G401 (cell line): ENCODE results near the gene SERPINB6. TPM values are rescaled to one million over a fixed set of nuclear protein-coding genes. Genes with fewer than 3 reads are reported as not detected.

Experiments
- DNase-seq: peaks from one replicate; pipeline ENCODE4 v3.0.0-alpha.2; 2015; ENCODE audit warnings: low spot score
- in situ Hi-C: cut with HindIII; loops from 2 replicates; pipeline ENCODE4 v1.10.0; 2016; ENCODE audit warnings: low sequenced_read_pairs, mixed read lengths
- total RNA-seq: library from RNA; depleted of rRNA; stranded (reverse); fragments of >200 nt; shearing (Covaris generic); gene quantifications from 2 replicates; pipeline ENCODE4 v1.2.3, GENCODE V29; 2014; rRNA removed

The SERPINB6 gene
- total RNA-seq, 1 experiment from 2014 or later: 147 TPM

GRCh38 chr6:2900221-2900807, 71.1 kb downstream of the SERPINB6 start:
- in situ Hi-C loops: no loop called here
- DNase-seq: no peak

- peak; percentile 15 for DNase-seq
- in situ Hi-C loops: no loop called here
These were observed 71.8 kb downstream of the SERPINB6 start for GRCh38 chr6:2899596-2899995.

Other genes starting within 250 kb of the SERPINB6 start
- gene MYLK4, start 220.6 kb downstream of the SERPINB6 start, total RNA-seq: 0.31 and 0.64 TPM in 2 replicates
- 91.8 and 100 TPM in 2 replicates for gene WRNIP1, start 206.2 kb downstream of the SERPINB6 start, total RNA-seq
- 0.06 TPM in 1 of 2 replicates, not detected in the other for gene SERPINB1, start 129.7 kb downstream of the SERPINB6 start, total RNA-seq
- 18.6 and 26.5 TPM in 2 replicates for gene SERPINB9, start 68.3 kb downstream of the SERPINB6 start, total RNA-seq
- gene NQO2, start 28.3 kb upstream of the SERPINB6 start, total RNA-seq: 159 and 203 TPM in 2 replicates
- gene RIPK1, start 96.9 kb upstream of the SERPINB6 start, total RNA-seq: 18.8 and 19.0 TPM in 2 replicates
- 47.0 and 56.9 TPM in 2 replicates for gene BPHL, start 147.1 kb upstream of the SERPINB6 start, total RNA-seq
- 169 and 184 TPM in 2 replicates for gene TUBB2A, start 186.0 kb upstream of the SERPINB6 start, total RNA-seq